ENCODE results near the gene UGT8. TPM values are rescaled to one million over a fixed set of nuclear protein-coding genes. Genes with fewer than 3 reads are reported as not detected.

UGT8 gene
- total RNA-seq, 8 experiments from 2014 or later, result 1.5 to 9.9 (median 3.4) TPM

DNA sequence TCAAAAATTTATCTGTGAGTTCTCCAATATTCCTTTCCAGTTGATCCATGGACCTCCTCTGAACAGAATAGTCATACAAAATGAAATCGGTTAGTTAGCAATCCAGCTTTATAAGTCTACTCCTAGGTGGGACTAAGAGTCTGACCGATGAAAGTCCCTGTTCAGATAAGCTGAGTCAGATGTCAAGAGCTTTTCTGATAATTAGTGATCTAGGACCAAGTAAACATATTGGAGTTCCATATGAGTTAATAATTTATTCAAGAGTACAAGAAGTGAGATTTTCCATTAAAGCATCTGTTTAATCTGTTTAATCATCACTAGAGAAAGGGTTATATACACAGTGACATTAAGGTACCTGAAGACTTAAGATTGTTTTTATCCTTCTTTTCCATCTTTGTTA lies 74.7 kb downstream of the UGT8 start:
- 75 to 100% (median 90%) methylated on average over 1 to 2 of the region's 2 CpGs; no CpG with 5 or more reads in 2 of the 10 experiments for WGBS, 10 experiments
- ATAC-seq (replicated peaks in 6 of 8), result no peak
- Histone ChIP-seq H3K4me3 (no peak overlapping the region), H3K4me1 (replicated peaks in 1 of 2) (no peaks in the 10 kb centered on the region), H3K27ac (no peak overlapping the region)
- in situ Hi-C loops (cut with MboI; ENCODE audit: low pct_unique_long_range_greater_than_20kb in 2 of 9, low sequenced_read_pairs in 9 of 9, unreplicated experiment in 9 of 9), result loop anchor here in 4 of 9 experiments (25.0 kb wide), 3 partner anchors 261 to 1286 kb away; no protein-coding TSS in a partner anchor

DNA sequence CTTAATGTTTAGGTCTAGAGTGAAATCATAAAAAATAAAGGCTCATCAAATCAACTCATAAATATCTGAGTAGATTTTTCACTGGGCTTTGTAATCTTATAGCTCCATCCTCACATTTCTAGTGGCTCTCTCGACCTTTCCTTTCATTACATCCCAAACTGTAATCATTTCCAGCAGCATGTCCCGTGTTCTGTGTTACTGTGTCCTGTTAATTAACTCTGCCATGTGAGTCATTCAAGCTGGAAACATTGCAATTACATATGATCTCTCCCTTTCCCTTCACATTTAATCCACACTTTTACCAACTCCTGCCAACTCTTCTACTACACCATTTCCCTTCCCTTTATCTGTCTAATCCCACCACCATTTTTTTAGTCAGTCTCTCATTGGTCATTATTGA lies 75.5 kb downstream of the UGT8 start:
- 20 to 100% (median 68%) methylated on average over 1 to 2 of the region's 2 CpGs for WGBS, 10 experiments
- in situ Hi-C loops (cut with MboI; ENCODE audit: low pct_unique_long_range_greater_than_20kb in 2 of 9, low sequenced_read_pairs in 9 of 9, unreplicated experiment in 9 of 9), result loop anchor here in 4 of 9 experiments (25.0 kb wide), 3 partner anchors 262 to 1287 kb away; no protein-coding TSS in a partner anchor
- peak in 5 of 8 experiments; percentile 35 to 73 (median 56) for ATAC-seq (replicated peaks in 6 of 8)
- no peak overlapping the region for H3K4me3 ChIP-seq
- H3K27ac ChIP-seq, result no peak overlapping the region
- no peaks in the 10 kb centered on the region for H3K4me1 ChIP-seq (replicated peaks in 1 of 2)

DNA sequence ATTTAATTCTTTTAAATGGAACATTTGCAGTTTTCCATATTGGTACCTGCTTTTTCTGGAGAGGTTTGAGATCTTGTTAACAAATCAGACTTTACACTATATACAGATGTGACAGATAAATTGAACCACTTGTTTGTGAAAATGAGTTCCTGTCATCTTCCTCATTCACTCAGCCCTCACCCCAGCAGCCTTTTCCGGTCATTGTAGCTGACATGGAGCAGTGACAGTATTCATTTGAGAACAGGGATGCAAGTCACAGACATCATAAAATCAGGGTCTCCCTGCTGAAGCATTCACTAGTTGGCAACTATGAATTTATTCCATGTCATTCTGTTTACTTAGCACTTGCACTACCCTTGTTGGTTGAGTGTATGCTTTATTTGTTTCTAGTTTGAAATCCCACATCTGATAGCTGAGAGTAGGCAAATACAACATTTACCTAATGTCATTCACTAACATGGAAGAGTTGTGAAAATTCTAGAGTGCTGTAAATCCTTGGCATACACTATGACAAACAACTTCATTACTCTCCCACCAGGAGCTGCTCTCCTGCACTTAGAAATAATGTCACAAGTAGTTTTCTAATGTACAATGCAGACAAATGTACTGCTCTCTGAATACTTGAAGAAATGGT lies 78.9 kb downstream of the UGT8 start:
- peak in 2 of 8 experiments; percentile 15 to 48 for ATAC-seq (replicated peaks in 6 of 8)
- Histone ChIP-seq H3K4me3 (no peak overlapping the region), H3K4me1 (replicated peaks in 1 of 2) (no peaks in the 10 kb centered on the region), H3K27ac (no peak overlapping the region)
- WGBS, 10 experiments, result 56 to 100% (median 94%) methylated on average over 1 of the region's 1 CpG; no CpG with 5 or more reads in 2 of the 10 experiments
- in situ Hi-C loops (cut with MboI; ENCODE audit: low pct_unique_long_range_greater_than_20kb in 2 of 9, low sequenced_read_pairs in 9 of 9, unreplicated experiment in 9 of 9), result loop anchor here in 3 of 9 experiments (25.0 kb wide), 2 partner anchors 290 to 1290 kb away; no protein-coding TSS in a partner anchor

DNA sequence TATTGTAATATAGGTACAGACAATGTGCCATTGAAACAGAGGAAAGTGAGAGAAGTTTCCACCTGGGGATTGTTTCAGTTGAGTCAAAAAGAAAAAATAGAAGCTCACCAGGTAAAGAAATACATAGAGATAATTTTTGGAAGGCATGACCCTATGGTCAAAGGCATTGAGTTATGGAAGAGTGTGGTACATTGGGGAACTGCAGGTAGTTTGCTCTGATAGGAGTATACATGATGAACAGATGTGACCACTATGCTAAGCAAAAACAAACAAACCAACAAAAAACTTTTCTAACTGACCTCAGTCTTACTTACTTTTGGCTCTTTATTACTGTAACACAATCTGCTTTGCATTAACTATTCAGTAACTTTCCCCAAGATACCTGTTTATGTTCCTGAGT lies 85.9 kb downstream of the UGT8 start:
- H3K4me1 ChIP-seq (replicated peaks in 1 of 2), result no peaks in the 10 kb centered on the region
- H3K27ac ChIP-seq, result no peak overlapping the region
- in situ Hi-C loops (cut with MboI; ENCODE audit: low pct_unique_long_range_greater_than_20kb in 2 of 9, low sequenced_read_pairs in 9 of 9, unreplicated experiment in 9 of 9), result loop anchor here in 3 of 9 experiments (25.0 kb wide), 2 partner anchors 297 to 1297 kb away; no protein-coding TSS in a partner anchor
- no peak for ATAC-seq (replicated peaks in 6 of 8)
- no peak overlapping the region for H3K4me3 ChIP-seq

DNA sequence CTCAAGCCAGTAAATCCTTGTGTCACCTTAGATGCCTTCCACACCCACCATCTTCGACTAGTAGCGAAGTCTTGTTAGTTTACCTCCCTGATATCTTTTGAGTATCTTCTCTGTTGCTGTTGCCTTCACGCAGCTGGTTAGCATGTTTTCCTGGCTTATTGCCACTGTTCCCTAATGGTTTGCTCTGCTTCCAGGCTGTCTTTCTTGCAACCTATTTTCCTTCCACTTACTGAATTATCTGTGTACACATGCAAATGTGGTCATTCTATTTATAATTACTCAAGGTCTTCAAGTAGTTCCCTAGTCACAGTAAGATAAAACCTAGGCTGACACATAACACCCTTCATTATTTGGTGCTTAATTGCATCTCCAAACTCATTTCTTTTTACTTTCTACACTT lies 89.5 kb downstream of the UGT8 start:
- no peak overlapping the region for H3K27ac ChIP-seq
- in situ Hi-C loops (cut with MboI; ENCODE audit: low pct_unique_long_range_greater_than_20kb in 2 of 9, low sequenced_read_pairs in 9 of 9, unreplicated experiment in 9 of 9), result loop anchor here in 3 of 9 experiments (25.0 kb wide), 2 partner anchors 301 to 1301 kb away; no protein-coding TSS in a partner anchor

DNA sequence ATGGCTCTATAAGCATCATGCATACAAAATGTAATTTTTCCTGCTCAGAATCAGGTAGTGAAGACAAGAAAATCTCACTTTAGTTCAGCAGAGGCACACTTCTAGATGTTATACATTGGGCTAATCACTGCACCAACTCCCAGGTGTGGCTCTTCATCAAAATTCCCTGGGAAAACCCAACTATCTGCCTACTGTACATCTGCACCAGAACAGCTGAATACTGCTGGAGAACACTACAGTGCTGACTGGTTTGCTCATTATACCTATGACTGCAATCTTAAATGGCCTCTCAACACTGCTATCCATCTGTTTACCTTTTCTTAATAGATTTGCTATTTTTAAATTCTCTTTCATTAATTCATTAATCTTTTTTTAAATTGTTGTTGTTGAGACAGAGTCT lies 92.0 kb downstream of the UGT8 start:
- Histone ChIP-seq H3K27ac (no peak overlapping the region), H3K4me3 (no peak overlapping the region), H3K4me1 (replicated peaks in 1 of 2) (no peaks in the 10 kb centered on the region)
- in situ Hi-C loops (cut with MboI; ENCODE audit: low pct_unique_long_range_greater_than_20kb in 2 of 9, low sequenced_read_pairs in 9 of 9, unreplicated experiment in 9 of 9), result loop anchor here in 4 of 9 experiments (10.0 to 25.0 kb wide), 3 partner anchors 296 to 1303 kb away; no protein-coding TSS in a partner anchor
- no peak for ATAC-seq (replicated peaks in 6 of 8)

More for the DNA sequence above, 89.5 kb downstream of the UGT8 start:
- Histone ChIP-seq H3K4me1 (replicated peaks in 1 of 2) (no peaks in the 10 kb centered on the region), H3K4me3 (no peak overlapping the region)
- 41 to 100% (median 91%) methylated on average over 1 to 3 of the region's 3 CpGs; no CpG with 5 or more reads in 2 of the 10 experiments for WGBS, 10 experiments
- peak in 2 of 8 experiments; percentile 30 to 67 for ATAC-seq (replicated peaks in 6 of 8)

DNA sequence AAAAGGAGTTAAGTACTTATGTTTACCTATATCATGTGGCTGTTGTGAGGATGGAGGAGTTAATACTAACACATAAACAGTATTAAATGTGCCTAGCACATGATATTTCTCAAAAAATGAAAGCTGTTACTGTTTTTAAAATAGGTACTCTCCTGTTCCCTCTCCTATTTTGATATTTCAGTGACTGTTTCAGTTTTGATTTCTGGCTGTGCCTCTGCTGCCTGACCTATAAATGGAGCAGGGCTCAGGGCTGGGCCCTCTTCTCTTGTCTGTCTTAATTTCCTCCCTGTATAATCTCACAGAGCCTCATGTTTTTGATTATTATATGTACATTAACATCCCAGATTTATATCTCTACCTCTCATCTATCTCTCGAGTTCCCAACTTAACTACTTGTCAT lies 93.3 kb downstream of the UGT8 start:
- in situ Hi-C loops (cut with MboI; ENCODE audit: low pct_unique_long_range_greater_than_20kb in 2 of 9, low sequenced_read_pairs in 9 of 9, unreplicated experiment in 9 of 9), result loop anchor here in 4 of 9 experiments (10.0 to 25.0 kb wide), 3 partner anchors 297 to 1305 kb away; no protein-coding TSS in a partner anchor
- WGBS, 10 experiments, result 0 to 100% (median 68%) methylated on average over 1 of the region's 1 CpG; no CpG with 5 or more reads in 2 of the 10 experiments
- Histone ChIP-seq H3K27ac (no peak overlapping the region), H3K4me1 (replicated peaks in 1 of 2) (no peaks in the 10 kb centered on the region), H3K4me3 (no peak overlapping the region)
- ATAC-seq (replicated peaks in 6 of 8), result no peak

DNA sequence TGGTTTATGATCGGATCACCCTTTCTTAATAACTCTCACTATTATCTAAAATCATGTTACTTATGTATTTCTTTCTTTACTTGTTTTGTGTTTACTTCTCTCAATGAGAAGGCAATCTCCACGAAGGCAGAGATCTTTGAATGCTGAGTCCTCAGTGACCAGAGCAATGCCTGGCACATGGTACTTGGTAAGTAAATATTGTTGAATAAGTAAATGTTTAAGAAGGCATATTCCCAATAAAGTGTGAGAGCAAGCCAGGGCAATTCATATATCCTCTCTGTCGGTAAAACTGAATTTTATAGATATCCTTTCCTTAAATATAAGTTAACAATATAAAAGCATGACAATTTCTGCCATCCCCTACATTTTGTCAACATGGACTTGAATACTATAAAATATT lies 94.4 kb downstream of the UGT8 start:
- no peak for ATAC-seq (replicated peaks in 6 of 8)
- in situ Hi-C loops (cut with MboI; ENCODE audit: low pct_unique_long_range_greater_than_20kb in 2 of 9, low sequenced_read_pairs in 9 of 9, unreplicated experiment in 9 of 9), result loop anchor here in 4 of 9 experiments (10.0 to 25.0 kb wide), 3 partner anchors 298 to 1306 kb away; no protein-coding TSS in a partner anchor
- peaks cover 0 to 2% of the 10 kb centered on the region in 2 donors for H3K4me1 ChIP-seq (replicated peaks in 1 of 2)
- H3K4me3 ChIP-seq, result no peak overlapping the region
- WGBS, 10 experiments, result 28 to 100% (median 94%) methylated on average over 1 to 3 of the region's 3 CpGs
- no peak overlapping the region for H3K27ac ChIP-seq

DNA sequence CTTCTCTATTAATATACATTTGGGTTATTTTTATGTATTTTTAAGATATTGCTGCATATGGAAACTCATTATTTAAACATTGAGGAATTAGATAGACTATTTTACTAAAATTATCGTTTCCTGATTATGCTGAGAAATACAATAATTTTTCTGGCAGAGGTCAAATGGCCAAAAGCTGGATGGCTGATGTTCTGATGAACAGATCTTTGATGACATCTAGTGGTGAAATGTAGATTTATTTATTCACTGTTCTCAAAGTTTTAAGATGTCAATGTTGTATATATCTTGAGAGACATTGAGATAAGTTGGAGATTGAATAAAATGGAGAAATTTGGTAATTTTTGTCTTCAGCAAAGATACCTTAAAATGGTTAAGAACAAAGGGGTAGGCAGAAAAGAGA lies 96.2 kb downstream of the UGT8 start:
- in situ Hi-C loops (cut with MboI; ENCODE audit: low pct_unique_long_range_greater_than_20kb in 2 of 9, low sequenced_read_pairs in 9 of 9, unreplicated experiment in 9 of 9), result loop anchor here in 4 of 9 experiments (10.0 to 25.0 kb wide), 3 partner anchors 300 to 1307 kb away; no protein-coding TSS in a partner anchor
- H3K27ac ChIP-seq, result no peak overlapping the region
- no peak for ATAC-seq (replicated peaks in 6 of 8)
- 0 to 25% (median 3%) methylated on average over 1 of the region's 1 CpG for WGBS, 10 experiments
- peaks cover 0 to 2% of the 10 kb centered on the region in 2 donors for H3K4me1 ChIP-seq (replicated peaks in 1 of 2)
- no peak overlapping the region for H3K4me3 ChIP-seq

DNA sequence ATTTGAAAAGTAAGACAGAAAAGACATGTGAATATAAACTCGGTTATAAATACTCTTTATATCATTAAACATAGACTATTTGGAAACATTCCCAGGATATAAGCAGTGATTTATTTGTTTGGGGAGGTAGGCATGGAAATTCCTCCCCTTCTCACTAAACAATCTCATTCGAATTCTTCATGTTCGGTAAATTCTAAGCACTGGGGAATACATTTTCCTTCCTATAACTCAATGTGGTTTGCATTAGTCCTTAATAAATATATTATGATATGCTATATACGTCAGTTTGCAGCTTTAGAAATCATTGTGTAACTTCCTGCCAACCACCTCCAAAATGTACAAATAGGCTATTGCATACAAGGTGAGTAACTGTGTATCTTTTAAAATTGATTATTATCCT lies 99.6 kb downstream of the UGT8 start:
- ATAC-seq (replicated peaks in 6 of 8), result no peak
- Histone ChIP-seq H3K27ac (no peak overlapping the region), H3K4me3 (no peak overlapping the region), H3K4me1 (replicated peaks in 1 of 2) (peaks cover 0 to 2% of the 10 kb centered on the region in 2 donors)
- 20 to 91% (median 63%) methylated on average over 1 to 4 of the region's 4 CpGs; no CpG with 5 or more reads in 1 of the 10 experiments for WGBS, 10 experiments
- in situ Hi-C loops (cut with MboI; ENCODE audit: low pct_unique_long_range_greater_than_20kb in 2 of 9, low sequenced_read_pairs in 9 of 9, unreplicated experiment in 9 of 9), result loop anchor here in 4 of 9 experiments (10.0 to 25.0 kb wide), 3 partner anchors 303 to 1311 kb away; no protein-coding TSS in a partner anchor

DNA sequence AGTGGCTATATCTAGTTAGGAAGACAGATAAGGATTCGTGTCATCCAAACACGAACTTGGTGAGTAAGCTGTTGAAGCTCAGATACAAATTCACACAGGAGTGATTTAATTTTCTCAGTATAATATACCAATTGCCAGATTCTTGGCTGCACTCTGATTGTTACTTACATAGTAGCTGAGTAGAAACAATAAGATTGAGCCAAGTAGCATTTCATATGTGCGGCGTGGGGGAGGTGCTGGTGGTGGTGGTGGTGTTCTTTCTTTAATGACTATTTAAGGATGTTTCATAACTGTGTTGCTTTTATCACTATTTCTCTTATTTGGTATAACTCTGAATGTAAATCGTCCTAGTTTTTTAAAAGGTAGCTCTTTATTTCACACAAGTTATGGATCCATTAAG lies 102.9 kb downstream of the UGT8 start:
- WGBS, 10 experiments, result 40 to 100% (median 83%) methylated on average over 1 to 5 of the region's 5 CpGs
- in situ Hi-C loops (cut with MboI; ENCODE audit: low pct_unique_long_range_greater_than_20kb in 2 of 9, low sequenced_read_pairs in 9 of 9, unreplicated experiment in 9 of 9), result no loop called here
- ATAC-seq (replicated peaks in 6 of 8), result no peak
- H3K4me3 ChIP-seq, result no peak overlapping the region
- H3K27ac ChIP-seq, result no peak overlapping the region
- peaks cover 0 to 2% of the 10 kb centered on the region in 2 donors for H3K4me1 ChIP-seq (replicated peaks in 1 of 2)

DNA sequence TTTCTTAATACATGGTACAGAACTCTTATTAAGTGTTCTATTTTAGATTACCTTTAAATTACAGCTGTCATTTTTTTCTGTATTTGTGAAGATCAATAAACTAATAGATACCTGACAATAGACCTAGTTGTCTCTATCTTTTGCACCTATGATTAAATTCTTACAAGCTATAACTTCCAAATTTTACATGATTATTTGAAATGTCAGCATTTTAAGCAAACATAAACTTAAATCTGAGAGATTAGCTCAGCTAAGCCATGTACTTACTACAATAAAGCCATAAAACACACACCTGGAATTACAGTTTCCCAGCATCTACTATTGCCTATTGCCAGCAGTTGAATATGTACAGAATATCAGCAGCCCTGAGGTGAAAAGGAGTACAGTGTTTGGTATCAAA lies 118.8 kb downstream of the UGT8 start:
- H3K4me3 ChIP-seq, result no peak overlapping the region
- in situ Hi-C loops (cut with MboI; ENCODE audit: low pct_unique_long_range_greater_than_20kb in 2 of 9, low sequenced_read_pairs in 9 of 9, unreplicated experiment in 9 of 9), result no loop called here
- ATAC-seq (replicated peaks in 6 of 8), result no peak
- no peak overlapping the region for H3K27ac ChIP-seq
- no peaks in the 10 kb centered on the region for H3K4me1 ChIP-seq (replicated peaks in 1 of 2)

DNA sequence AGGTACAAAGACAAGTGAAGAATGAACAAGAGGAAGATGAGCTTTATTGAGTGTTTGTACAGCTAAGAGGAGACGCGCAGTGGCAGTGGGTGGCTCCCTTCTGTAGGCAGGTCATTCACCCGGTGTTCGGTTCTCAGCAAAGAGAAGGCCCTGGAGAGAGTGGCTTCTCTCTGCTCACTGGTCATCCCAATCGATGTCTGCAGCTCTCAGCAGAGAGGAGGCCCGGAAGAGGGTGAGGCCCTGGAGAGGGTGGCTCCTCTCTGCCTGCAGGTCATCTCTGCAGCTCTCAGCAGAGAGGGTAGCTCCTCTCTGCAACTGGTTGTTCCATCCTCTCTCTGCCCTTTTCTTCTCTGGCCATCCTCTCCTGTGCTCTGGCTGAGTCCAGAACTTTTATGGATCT lies 126.5 kb downstream of the UGT8 start:
- Histone ChIP-seq H3K4me1 (replicated peaks in 1 of 2) (no peaks in the 10 kb centered on the region), H3K27ac (no peak overlapping the region), H3K4me3 (no peak overlapping the region)
- peak in 1 of 8 experiments; percentile 84 for ATAC-seq (replicated peaks in 6 of 8)
- in situ Hi-C loops (cut with MboI; ENCODE audit: low pct_unique_long_range_greater_than_20kb in 2 of 9, low sequenced_read_pairs in 9 of 9, unreplicated experiment in 9 of 9), result no loop called here
- 20 to 97% (median 76%) methylated on average over 2 to 6 of the region's 6 CpGs; no CpG with 5 or more reads in 3 of the 10 experiments for WGBS, 10 experiments
